Astrocyte of the cerebellum (primary cell): ENCODE measurements around the gene JMJD8.
A peak's percentile ranks its signal among the peaks of the same experiment; 100 is the strongest.

Experiments
- DNase-seq: peaks from one replicate; pipeline ENCODE4 v3.0.0-alpha.2; 2011; ENCODE audit warnings: low read depth
- H3K4me3 ChIP-seq: 2 replicates; pipeline ENCODE4 v1.5.1; 2011; ENCODE audit warnings: mild to moderate bottlenecking, low read depth, low read length, moderate library complexity
- CTCF ChIP-seq: IDR thresholded peaks from 2 replicates; pipeline ENCODE4 v1.5.1; 2012; ENCODE audit warnings: low read length, low read depth, moderate library complexity, mild to moderate bottlenecking; ENCODE audit errors: missing control alignments
- in situ Hi-C: cut with HindIII; loops from 2 replicates; pipeline ENCODE4 v1.10.0; 2017; ENCODE audit warnings: low sequenced_read_pairs

JMJD8 gene

DNA sequence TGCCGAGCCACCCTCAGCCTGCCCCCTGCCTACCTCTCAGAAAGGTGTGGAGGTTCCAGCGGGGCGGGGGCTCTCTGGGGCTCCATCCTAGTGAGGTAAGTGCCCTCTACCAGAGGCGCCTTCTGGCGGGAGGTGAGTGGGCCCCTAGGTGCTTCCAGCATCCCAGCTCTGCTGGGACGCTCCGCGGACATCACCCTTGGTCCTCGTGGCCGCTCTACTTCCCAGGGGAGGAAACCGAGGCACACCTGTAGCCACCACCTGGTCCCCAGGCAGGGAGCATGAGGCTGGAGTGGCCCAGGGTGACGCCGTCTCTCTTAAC, 41.1 kb downstream of the JMJD8 start:
- peak overlapping the region; percentile 59 for H3K4me3 ChIP-seq
- in situ Hi-C loops = no loop called here
- TF ChIP-seq CTCF = no peak
- no peak for DNase-seq

DNA sequence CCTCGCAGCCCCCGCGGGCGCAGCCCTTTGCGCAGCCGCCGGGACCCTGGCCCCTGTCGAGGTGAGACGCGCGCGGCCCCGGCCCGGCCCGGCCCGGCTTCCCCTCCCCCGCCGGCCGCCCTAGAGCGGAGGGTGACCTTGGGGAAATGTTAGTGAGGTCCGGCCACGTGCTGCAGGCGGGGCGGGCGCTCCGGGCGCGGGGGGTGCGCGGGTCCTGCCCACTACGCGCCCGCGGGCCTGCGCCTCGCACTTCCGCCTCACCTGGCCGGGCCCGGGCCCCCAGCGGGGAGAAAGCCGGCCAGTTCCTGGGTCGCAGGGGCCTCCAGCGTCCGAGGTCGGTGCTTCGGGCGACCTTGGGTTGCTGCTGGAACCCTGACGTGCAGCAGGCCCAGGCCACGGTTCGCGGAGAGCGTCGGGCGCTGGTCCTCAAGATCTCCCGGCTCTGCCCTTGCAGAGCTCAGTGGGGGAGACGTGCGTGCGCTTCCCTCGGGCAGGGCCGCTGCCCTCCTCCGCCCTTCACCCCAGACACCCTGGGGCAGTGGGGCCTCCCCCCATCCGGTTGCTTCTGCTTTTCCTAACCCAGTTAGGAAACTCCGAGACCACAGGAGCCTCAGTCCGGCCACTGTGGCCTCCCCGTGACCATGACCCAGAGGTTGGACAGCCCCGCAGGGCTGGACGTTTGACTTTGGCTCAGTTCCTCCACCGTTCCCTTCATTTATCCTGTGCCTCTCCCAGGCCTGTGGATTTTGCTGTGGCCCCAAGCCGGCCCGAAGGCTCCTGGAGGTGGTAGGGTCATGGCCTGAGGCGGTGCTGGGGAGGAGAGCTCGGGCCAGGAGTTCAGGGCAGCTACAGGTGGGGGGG, 41.7 kb downstream of the JMJD8 start:
- DNase-seq = no peak
- no peak for TF ChIP-seq CTCF
- in situ Hi-C loops = no loop called here
- peak overlapping the region; percentile 59 for H3K4me3 ChIP-seq

DNA sequence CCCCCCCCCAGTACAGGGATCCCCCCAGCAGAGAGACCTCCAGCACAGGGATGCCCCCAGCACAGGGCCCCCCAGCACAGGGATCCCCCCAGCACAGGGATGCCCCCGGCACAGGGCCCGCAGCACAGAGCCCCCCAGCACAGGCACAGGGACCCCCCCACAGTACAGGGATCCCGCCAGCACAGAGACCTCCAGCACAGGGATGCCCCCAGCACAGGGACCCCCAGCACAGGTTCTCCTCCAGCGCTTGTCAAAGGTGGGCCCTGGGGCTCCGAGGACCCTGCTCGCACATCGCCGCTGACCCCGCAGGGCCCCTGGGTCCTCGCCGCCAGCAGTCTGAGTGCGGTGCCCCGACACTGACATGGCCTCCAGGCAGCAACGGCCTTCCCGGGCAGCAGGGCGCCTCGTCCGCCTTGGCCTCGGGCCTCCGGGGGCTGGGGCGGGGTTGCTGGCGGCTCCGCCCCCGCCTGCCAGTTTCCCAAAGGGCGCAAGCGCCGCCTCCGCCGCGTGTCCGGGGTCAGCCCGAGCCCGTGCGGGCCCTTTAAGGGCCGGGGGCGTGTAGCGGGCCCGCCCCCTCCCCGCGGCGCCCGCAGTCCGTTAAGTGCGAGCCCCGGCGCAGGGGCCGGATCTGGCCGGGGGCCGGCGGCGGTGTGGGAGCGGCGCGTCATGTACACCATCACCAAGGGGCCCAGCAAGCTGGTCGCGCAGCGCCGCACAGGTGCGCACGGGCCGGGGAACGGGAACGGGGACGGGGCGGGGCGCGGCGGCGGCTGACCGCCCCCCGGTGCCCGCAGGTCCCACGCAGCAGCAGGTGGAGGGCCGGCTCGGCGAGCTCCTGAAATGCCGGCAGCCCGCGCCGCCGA, 42.6 kb downstream of the JMJD8 start, which contains the start of gene MCRIP2:
TSS of gene MCRIP2 (plus strand) at position 503 of the 863 bp plus-strand sequence. CDS start at position 667, 164 bp downstream.
- DNase-seq = no peak

DNA sequence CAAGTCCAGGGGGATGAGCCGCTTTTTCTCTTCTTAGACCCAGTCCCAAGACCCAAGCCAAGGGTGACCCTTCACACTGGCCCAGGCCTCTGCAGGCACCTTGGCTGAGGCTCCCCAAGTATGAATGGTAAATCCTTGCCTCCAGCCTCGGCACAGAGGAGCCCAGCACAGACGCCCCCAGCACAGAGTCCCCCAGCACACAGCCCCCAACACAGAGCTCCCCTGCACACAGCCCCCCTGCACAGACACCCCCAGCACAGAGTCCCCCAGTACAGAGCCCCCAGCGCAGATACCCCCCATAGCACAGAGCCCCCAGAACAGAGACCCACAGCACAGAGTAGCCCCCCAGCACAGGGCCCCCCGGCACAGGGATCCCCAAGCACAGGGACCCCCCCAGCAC, 43.5 kb downstream of the JMJD8 start:
- in situ Hi-C loops = no loop called here
- no peak for DNase-seq
- peak overlapping the region; percentile 59 for H3K4me3 ChIP-seq
- no peak for TF ChIP-seq CTCF

More for the DNA sequence above, 42.6 kb downstream of the JMJD8 start, which contains the start of gene MCRIP2:
- in situ Hi-C loops = no loop called here
- H3K4me3 ChIP-seq = peak within 1 kb of the TSS; percentile 59
- no peak for TF ChIP-seq CTCF

DNA sequence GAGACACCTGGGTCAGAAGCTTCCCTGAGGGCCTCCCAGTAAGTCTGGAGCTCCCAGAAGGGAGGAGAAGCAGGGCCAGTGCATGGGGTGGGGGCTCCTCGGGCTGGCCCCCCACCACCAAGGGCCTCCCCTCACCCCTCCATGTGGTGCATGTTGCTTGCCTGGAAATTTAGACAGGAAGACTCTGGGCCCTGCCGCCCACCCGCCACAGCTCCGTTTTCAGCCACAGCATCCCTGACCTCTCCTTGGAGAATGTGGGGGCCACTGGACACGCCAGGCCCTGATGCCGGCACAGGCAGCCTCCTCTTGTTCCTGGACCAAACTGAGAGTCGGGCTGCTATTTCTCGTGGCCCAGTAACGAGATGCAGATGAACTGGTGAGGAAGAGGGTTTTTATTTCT, 45.3 kb downstream of the JMJD8 start:
- in situ Hi-C loops = no loop called here
- no peak for TF ChIP-seq CTCF
- DNase-seq = no peak
- no peak overlapping the region for H3K4me3 ChIP-seq

DNA sequence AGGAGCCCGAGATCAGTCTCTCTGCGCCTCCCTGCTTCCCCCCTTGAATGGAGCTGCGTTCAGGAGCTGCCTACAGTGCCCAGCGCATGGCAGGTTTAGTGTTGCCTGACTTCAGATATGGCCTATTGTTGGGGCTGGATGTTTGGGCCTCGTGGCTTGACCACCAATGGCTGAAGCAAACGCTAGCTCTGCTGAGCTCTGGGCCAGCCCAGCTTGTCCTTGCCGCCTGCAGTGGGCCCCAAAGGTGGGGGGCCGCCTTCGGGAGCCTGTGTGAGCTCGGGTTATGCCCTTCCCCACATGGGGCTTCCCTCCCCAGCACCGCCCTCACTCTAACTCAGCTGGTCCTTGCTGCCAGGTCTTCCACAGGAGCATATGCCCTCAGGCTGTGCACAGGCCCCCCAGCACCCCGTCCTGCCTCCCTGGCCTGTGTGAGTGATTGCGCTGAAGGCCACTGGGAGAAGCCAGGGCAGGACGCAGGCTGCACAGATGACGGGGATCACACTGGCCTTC, 46.0 kb downstream of the JMJD8 start:
- no peak for TF ChIP-seq CTCF

More for the DNA sequence above, 46.0 kb downstream of the JMJD8 start:
- H3K4me3 ChIP-seq = no peak overlapping the region
- in situ Hi-C loops = no loop called here
- DNase-seq = no peak
